ENCODE data around the gene APLF. TPM values are rescaled to one million over a fixed set of nuclear protein-coding genes. Genes with fewer than 3 reads are reported as not detected.

Gene APLF
- total and polyA plus RNA-seq, 9 donors: 1.0 to 14.1 (median 9.3) TPM

DNA sequence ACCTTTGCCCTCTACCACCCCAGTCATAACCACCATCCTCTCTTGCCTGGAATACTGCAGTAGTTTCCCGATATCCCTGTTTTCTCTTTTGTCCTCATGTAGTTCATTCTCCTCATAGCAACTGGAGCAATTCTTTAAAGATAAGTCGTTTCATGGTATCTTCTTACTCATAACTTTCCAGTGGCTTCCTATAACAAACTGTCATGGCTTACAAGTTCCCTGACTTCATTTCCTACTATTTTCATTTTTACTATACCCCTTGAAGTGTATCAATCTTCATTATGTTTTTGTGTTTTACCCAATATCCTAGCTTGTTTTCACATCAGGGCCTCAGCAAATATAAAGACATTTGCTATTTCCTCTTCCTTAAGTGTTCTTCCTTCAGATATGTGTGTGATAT, 92.3 kb downstream of the APLF start:
- H3K4me3 ChIP-seq: no peak overlapping the region
- no peaks in the 10 kb centered on the region for H3K27me3 ChIP-seq
- no peaks in the 10 kb centered on the region for H3K4me1 ChIP-seq (ENCODE audit: insufficient read depth)
- TF ChIP-seq, protein P1, sequence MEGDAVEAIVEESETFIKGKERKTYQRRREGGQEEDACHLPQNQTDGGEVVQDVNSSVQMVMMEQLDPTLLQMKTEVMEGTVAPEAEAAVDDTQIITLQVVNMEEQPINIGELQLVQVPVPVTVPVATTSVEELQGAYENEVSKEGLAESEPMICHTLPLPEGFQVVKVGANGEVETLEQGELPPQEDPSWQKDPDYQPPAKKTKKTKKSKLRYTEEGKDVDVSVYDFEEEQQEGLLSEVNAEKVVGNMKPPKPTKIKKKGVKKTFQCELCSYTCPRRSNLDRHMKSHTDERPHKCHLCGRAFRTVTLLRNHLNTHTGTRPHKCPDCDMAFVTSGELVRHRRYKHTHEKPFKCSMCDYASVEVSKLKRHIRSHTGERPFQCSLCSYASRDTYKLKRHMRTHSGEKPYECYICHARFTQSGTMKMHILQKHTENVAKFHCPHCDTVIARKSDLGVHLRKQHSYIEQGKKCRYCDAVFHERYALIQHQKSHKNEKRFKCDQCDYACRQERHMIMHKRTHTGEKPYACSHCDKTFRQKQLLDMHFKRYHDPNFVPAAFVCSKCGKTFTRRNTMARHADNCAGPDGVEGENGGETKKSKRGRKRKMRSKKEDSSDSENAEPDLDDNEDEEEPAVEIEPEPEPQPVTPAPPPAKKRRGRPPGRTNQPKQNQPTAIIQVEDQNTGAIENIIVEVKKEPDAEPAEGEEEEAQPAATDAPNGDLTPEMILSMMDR (IDR thresholded peaks at IDR 0.05): no peak
- TF ChIP-seq POLR2A (IDR thresholded peaks at IDR 0.05) (no peak), EP300 (IDR thresholded peaks at IDR 0.05) (no peak)
- no peak overlapping the region for H3K27ac ChIP-seq
- no peaks in the 10 kb centered on the region for H3K9me3 ChIP-seq
- WGBS, 3 donors: 85 to 87% (median 85%) methylated on average over 2 of the region's 2 CpGs
- DNase-seq: no peak
- intact Hi-C loops (cut with DNase I): no loop called here
- H3K36me3 ChIP-seq: no peaks in the 10 kb centered on the region

DNA sequence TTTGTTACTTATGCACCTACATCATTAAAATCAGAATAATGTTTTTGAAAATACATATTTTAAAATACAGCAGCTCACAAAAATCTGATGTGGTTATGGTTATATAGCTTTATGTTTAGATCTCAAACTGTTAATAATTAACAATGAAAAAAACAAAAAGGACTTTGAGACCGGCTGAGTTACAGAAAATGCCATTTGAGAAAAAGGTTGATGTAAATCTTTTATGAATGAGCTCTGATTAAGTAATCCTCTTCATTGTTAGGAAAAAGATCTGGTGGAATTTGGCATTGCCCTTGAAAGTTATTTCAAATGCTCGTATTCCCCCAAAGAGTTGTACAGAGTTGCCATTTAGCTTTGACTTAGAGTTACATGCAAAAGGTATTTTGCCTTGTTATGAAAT, 93.2 kb downstream of the APLF start:
- WGBS, 3 donors: 89 to 91% (median 90%) methylated on average over 2 of the region's 2 CpGs
- no peaks in the 10 kb centered on the region for H3K36me3 ChIP-seq
- no peaks in the 10 kb centered on the region for H3K9me3 ChIP-seq
- H3K4me3 ChIP-seq: no peak overlapping the region
- no peaks in the 10 kb centered on the region for H3K4me1 ChIP-seq (ENCODE audit: insufficient read depth)
- no peak for DNase-seq
- no peak overlapping the region for H3K27ac ChIP-seq
- no peak for TF ChIP-seq POLR2A (IDR thresholded peaks at IDR 0.05)
- TF ChIP-seq, protein P1 (IDR thresholded peaks at IDR 0.05): no peak
- no peak for TF ChIP-seq EP300 (IDR thresholded peaks at IDR 0.05)
- H3K27me3 ChIP-seq: no peaks in the 10 kb centered on the region
- intact Hi-C loops (cut with DNase I): no loop called here

DNA sequence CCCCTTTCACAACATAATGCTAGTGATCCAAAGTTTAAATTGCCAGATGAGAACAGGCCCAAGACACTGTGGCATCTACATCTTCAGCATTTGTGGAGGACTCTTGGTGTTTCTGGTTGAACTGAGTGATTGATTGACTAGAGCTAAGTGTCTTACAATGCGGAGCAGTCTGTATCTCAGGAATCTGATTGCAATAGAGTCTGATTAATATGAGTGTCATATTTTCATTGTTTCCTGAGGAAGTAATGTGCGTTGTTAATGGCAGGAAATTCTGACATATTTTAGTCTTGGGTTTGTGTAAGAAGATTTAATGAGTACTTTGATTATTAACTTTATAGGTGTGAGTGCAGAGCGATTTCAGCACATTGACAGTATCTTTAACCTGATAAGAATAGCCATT, 94.0 kb downstream of the APLF start:
- no peak overlapping the region for H3K27ac ChIP-seq
- no peak for DNase-seq
- H3K4me3 ChIP-seq: no peak overlapping the region
- no peaks in the 10 kb centered on the region for H3K4me1 ChIP-seq (ENCODE audit: insufficient read depth)
- TF ChIP-seq EP300 (IDR thresholded peaks at IDR 0.05) (no peak), POLR2A (IDR thresholded peaks at IDR 0.05) (no peak)
- TF ChIP-seq, protein P1 (IDR thresholded peaks at IDR 0.05): no peak
- H3K27me3 ChIP-seq: no peaks in the 10 kb centered on the region
- H3K36me3 ChIP-seq: no peaks in the 10 kb centered on the region
- intact Hi-C loops (cut with DNase I): no loop called here
- H3K9me3 ChIP-seq: no peaks in the 10 kb centered on the region
- WGBS, 3 donors: 87 to 93% (median 88%) methylated on average over 3 of the region's 3 CpGs

DNA sequence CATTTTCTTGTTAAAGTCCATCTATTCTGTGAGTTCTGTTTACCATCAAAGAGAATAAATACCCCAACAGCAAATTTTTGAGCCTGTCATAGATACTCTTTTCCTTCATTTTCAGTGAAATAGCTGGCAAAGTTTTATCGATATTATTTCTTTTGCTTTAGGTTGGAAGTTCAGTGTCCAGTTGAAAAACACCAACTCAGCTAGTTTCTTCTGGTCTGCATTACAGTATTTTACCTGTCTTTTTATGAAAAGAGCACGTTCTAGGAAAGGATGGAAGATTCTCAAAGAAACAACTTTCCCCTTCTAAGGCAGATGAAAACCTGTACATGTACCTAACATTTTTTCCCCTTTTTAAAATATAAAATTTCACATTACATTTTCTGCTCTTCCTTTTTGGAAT, 95.5 kb downstream of the APLF start:
- no peak for DNase-seq
- intact Hi-C loops (cut with DNase I): no loop called here
- Histone ChIP-seq H3K9me3 (no peaks in the 10 kb centered on the region), H3K27ac (no peak overlapping the region), H3K27me3 (no peaks in the 10 kb centered on the region), H3K36me3 (no peaks in the 10 kb centered on the region), H3K4me3 (no peak overlapping the region), H3K4me1 (ENCODE audit: insufficient read depth) (no peaks in the 10 kb centered on the region)
- TF ChIP-seq POLR2A (IDR thresholded peaks at IDR 0.05): no peak
- no peak for TF ChIP-seq EP300 (IDR thresholded peaks at IDR 0.05)
- TF ChIP-seq, protein P1 (IDR thresholded peaks at IDR 0.05): no peak
- WGBS, 3 donors: 77 to 89% (median 83%) methylated on average over 2 of the region's 2 CpGs

DNA sequence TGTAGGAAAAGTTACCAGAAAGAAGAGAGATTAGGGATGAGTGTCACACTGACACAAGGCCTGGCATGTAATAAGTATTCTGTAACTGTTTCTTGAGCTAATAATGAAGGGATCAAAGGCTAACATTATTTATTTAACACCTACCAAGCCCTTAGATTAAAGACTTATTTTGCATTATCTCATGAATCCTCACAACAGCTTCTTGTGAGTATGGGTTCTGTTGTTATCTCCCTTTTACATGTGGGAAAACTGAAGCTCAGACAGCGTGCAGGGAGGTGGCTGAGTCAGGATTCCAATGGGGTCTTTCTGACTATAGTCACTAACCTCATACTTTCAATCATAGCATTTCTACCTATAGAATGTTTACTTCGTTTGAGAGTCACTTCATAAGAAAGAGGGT, 97.0 kb downstream of the APLF start:
- intact Hi-C loops (cut with DNase I): no loop called here
- 84 to 89% (median 87%) methylated on average over 2 of the region's 2 CpGs for WGBS, 3 donors
- no peaks in the 10 kb centered on the region for H3K27me3 ChIP-seq
- no peaks in the 10 kb centered on the region for H3K4me1 ChIP-seq (ENCODE audit: insufficient read depth)
- TF ChIP-seq, protein P1 (IDR thresholded peaks at IDR 0.05): no peak
- TF ChIP-seq POLR2A (IDR thresholded peaks at IDR 0.05): no peak
- TF ChIP-seq EP300 (IDR thresholded peaks at IDR 0.05): no peak
- H3K9me3 ChIP-seq: no peaks in the 10 kb centered on the region
- no peaks in the 10 kb centered on the region for H3K36me3 ChIP-seq
- no peak for DNase-seq
- no peak overlapping the region for H3K27ac ChIP-seq
- no peak overlapping the region for H3K4me3 ChIP-seq

Data from ovary (tissue), 9 donors.